Posterior cingulate gyrus (tissue), 11 donors: Measurements from ENCODE around the gene ANKRD63.
A peak's percentile ranks its signal among the peaks of the same experiment; 100 is the strongest.

Experiments
- DNase-seq, 10 donors: peaks; one replicate each; pipeline versions ENCODE4 v3.0.0 to v3.0.0-alpha.2; 2020 to 2021; ENCODE audit warnings: mixed read lengths in 3 of 10
- intact Hi-C: fragments of 100-400 bp; cut with DNase I; formaldehyde crosslinking; loops from one replicate; pipeline ENCODE4 v1.15.1; 2023

ANKRD63 gene, protein sequence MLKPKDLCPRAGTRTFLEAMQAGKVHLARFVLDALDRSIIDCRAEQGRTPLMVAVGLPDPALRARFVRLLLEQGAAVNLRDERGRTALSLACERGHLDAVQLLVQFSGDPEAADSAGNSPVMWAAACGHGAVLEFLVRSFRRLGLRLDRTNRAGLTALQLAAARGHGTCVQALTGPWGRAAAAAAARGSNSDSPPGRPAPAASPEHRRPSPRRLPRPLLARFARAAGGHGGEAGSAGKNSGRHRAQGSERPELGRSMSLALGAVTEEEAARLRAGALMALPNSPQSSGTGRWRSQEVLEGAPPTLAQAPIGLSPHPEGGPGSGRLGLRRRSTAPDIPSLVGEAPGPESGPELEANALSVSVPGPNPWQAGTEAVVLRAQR

DNA sequence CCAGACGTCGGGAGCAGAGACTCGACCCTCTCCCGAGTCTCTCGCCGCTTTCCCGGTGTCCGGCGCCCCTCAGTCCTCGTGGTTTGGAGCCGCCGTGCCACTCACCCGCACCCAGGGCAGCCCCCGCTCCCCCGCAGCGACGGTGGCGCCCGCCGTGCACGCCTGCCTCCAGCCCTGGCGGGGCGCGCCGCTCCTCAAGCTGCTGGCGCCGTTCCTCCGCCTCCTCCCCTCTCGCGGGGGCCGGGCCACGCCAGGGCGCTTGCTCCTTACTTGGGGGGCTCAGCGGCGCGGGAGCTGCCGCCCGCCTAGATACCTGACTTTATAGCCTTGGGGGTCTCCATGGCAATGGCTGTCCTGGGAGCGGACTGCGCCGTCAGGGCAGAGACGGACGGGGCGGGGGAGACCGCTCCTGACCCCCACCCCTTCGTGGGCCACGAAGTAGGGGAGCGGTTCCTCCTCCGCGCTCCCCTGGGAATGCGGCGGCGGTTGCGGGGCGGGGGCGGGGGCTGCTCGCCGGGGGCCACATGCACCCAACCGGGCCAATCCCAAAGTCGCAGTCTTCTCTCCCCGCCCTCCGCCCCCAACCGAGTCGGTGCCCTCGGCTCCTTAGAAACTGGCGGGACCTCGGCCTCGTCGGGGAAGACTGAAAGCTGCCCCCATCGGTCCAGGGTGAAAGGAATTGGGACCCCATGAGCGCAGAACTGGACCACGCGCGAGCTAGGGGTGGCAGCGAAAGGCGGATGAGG, at the start of gene ANKRD63:
TSS of gene ANKRD63 (minus strand) at position 196 of the 746 bp plus-strand sequence. CDS start 478 bp downstream, outside the sequence.
- intact Hi-C loops = no loop called here
- DNase-seq = peak in 1 of 10 donors; percentile 77

DNA sequence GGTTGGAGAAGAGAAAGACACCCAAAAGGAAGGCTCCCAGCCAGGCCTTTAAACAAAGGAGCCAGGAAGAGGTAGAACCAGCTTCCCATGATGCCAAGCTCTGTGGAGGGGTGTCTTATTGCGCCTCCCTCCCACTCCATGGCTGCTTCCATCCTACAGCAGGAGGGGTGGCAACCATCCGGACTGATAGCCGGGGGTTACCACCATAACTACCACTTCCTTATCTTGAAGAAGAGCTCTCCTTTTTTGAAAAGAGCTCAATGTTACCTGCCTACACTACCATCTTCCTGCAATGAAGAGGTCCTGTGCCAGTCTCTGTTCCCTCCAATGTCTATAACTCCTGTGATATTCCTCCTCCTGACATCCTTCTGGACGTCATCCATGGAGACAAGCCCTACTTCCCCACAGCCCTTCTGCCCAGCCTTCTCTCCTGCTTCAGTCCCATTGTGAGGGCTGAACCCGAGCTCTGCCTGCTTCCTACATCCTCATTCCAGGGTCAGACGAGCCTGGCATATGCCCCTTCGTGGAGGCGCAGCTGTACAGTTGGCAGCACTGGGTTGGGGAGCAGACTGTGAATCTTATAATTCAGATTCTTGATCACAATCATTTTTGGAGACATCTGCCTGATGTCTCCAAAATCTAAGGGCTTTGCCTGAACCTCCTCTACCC, 49.4 kb upstream of the ANKRD63 start:
- peak in 1 of 10 donors; percentile 20 for DNase-seq
- intact Hi-C loops = no loop called here

DNA sequence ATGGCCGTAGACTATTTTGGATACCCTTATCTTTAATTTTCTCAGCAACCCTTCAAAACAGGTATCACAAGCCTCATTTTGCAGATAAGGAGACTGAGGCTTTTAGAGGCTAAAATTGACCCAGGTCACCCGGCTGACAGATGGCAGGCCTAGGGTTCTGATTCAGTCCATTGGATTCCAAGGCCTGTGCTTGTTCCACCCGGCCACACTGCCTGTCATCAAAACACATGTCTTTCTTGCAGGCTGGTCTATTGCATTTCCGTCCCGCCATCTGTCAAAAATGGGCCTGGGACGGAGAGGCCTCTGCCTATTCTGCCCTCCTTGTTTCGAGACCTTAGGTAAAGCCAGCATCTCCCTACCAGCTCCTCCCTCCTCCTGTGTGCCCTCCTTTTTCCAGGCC, 48.8 kb upstream of the ANKRD63 start:
- intact Hi-C loops = no loop called here
- DNase-seq = peak in 1 of 10 donors; percentile 35

DNA sequence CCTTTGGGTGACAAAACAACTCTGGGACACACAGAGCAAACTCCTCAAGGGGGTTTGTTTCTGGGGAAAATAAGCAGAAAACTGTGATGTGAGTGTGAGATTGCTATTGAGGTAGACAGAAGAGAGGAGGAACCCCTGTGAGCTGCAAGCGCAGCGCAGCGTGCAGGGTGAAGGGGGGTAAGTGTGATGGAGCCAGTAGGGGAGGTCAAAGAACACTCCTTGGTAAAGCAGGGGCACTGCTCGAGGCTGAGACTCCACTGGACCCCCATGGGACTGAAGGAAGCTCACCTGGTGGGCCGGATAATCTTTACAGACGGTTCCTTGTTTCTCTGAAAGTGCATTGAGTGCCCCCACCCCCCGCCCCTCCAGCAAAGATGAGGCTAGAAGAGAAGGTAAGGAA, 48.2 kb upstream of the ANKRD63 start:
- intact Hi-C loops = no loop called here
- peak in 2 of 10 donors; percentile 10 to 37 for DNase-seq

DNA sequence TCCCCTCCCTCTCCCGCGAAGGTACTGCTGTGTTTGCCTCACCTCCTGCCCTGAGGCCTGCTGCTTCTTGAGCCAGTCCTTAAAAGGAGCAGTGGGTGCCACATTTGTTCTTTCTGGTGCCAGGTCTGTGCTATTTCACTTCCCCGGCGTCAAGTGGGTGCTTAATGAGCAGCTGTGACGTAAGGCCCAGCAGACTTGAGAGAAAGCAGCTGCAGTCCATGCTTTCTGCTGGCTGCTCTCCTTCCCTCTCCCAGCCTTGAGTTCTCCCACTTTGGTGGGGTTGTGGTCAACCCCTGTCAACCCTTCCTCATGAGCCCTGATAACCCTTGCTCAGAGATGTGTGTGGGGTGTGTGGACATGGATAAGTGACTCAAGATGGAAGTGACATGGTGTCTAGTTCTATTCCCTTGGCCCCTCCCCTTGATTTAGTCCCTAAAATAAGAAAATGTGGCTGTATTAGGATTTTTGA, 47.5 kb upstream of the ANKRD63 start:
- peak in 2 of 10 donors; percentile 14 to 62 for DNase-seq
- intact Hi-C loops = no loop called here

DNA sequence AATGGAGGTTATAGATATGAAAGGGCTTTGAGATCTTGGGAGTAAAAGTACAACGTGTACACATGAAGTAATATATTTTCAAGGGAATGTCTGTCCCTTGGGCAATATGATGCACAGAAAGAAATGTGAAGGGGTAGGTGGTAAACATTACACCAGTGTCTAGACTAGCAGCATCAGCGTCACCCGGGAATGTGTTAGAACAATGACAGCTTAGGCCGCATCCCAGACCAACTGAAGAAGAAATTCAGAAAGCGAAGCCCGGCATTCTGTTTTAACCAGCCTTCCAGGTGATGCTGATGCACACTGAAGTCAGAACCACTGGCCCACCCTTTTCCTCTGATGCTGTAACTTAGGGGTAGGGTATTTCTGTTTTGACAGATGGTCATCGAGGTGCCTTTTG, 46.9 kb upstream of the ANKRD63 start:
- peak in 1 of 10 donors; percentile 39 for DNase-seq
- intact Hi-C loops = no loop called here

DNA sequence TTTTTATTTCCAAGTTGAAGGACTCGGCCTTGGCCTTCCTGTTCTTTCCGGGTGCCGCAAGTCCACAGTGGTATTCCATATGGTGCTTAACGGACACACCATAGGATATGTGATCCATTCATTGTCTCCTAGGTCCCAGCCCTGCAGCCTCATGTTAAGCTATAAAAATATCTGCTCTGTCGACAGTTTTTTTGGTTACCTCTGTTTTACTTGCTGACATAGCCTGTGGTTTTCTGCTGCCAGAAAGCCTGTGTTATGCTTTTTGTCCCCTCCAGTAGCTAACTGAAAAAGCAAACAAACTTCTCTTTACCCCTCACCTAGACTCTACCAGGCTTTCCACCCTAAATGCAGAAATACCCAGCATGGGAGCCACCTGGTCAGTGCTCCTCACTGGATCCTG, 45.9 kb upstream of the ANKRD63 start:
- no peak for DNase-seq
- intact Hi-C loops = no loop called here

DNA sequence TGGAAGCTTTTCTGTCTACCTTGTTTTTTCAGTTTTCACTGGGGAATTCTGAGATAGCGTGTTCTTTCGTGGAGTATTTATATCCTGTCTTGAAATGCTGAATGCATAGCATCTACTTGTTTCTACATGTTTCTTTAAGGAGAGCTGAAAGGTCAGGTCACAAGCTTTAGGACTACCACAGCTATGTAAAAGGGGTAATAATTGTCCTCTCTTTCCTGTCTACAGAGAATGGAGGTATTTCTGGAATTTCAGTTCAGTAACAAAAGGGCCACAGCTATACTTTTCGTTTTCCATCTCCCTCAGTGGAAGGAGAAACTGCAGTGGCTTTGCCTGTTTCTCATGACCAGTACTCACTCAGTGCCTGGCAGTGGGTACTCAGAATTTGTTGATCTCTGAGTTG, 45.3 kb upstream of the ANKRD63 start:
- no peak for DNase-seq
- intact Hi-C loops = no loop called here

DNA sequence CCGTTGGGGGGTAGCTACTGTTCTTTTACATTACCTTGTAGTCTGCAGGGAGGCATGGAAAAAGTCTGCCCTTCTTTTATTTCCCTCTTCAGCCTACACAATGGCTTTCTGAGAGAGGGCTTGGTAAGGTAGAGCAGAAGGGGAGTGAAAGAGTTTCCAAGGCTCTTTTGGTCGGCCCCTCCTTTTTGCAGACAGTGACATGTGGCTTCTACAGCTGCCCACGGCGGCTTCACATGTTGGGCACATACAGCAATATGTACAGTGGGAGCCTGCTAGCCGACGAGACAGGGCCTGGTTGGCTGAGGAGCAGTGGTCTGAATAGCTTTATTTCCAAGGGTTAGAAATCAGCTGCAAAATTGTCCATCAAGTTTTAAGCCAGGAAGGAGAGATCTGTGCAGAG, 44.6 kb upstream of the ANKRD63 start:
- intact Hi-C loops = no loop called here
- peak in 2 of 10 donors; percentile 68 to 77 for DNase-seq

DNA sequence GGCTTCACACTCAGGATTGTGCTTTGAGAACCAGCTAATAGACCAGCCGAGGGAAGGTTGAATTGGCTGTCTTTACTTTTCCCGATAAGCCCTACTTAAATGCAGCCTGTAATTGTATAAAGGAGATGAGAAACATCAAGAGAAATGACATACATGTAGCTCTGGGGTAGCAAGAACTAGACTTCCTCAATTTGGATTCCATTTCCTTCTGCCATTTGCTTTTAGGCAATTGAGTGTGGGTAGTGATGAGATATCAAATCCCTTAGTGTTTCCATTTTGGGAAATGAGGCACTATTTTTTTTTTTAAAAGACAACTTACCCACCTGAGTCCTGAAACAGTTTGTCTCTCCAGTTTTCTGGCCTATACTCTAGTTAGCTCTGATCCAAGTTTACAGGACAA, 42.8 kb upstream of the ANKRD63 start:
- intact Hi-C loops = no loop called here
- DNase-seq = no peak

DNA sequence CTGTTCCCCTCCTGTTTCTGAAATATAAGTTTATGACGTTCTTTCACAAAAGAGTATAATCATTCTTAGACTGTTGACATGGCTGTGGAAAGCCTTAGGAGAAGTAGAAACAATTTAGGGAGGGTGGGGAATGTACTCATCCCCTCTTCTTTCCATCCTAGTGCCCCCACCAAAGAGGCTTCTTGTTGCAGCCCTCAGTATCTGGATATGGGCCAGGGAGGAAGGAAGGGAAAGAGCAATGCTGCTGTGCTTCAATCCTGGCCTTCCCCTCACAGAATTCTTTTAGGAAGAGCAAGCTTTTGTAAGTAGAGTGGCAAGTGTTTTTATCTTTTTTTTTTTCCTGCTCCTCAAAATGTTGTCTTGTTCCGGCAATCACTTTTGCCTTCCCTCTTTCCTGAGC, 42.3 kb upstream of the ANKRD63 start:
- intact Hi-C loops = no loop called here
- peak in 1 of 10 donors; percentile 8 for DNase-seq

DNA sequence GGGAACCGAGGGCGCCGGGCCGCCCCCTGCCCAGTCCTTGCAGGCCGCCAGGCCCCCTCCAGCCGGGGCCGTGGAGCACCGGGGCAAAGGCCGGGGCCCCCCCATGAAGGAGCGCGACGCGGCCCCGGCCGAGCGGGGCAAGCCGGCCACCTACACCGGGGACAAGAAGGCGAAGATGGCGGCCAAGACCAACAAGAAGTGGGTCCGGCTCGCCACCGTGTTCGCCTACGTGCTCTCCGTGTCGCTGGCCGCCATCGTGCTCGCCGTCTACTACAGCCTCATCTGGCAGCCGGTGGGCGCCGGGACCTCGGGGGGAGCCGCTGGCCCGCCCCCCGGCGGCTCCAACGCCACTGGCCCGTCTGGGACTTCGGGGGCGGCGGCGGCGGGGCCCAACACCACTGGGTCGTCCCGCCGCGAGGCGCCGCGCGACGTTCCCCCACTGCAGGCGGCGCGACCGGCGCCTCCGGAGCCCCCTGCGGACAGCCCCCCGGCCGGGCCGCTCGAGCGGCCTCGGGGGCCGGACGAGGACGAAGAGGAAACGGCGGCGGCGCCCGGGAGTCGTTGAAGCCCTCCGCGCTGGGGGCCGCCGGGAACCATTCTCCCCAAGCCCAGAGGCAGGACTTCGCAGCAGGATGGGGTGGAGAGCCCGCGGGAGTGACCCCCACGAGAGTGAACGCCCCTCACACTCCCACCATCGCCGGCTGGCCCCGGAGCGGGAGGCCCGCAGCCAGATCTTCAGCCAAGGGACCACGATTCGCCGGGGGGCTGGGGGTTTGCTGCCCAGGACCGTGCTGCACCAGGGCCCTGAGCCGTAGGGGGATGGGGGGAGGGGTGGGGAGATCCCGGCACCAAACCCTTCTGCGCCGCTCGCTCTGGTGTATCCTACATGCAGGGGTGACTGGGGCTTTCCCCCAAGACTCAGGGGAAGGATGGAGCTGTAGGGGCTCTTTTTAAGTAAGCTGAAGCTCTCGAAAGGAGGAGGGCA, 41.4 kb upstream of the ANKRD63 start:
- peak in 2 of 10 donors; percentile 73 to 85 for DNase-seq
- intact Hi-C loops = loop anchor here (1.0 to 5.0 kb wide), 3 partner anchors 15 to 98 kb away; no protein-coding TSS in a partner anchor

DNA sequence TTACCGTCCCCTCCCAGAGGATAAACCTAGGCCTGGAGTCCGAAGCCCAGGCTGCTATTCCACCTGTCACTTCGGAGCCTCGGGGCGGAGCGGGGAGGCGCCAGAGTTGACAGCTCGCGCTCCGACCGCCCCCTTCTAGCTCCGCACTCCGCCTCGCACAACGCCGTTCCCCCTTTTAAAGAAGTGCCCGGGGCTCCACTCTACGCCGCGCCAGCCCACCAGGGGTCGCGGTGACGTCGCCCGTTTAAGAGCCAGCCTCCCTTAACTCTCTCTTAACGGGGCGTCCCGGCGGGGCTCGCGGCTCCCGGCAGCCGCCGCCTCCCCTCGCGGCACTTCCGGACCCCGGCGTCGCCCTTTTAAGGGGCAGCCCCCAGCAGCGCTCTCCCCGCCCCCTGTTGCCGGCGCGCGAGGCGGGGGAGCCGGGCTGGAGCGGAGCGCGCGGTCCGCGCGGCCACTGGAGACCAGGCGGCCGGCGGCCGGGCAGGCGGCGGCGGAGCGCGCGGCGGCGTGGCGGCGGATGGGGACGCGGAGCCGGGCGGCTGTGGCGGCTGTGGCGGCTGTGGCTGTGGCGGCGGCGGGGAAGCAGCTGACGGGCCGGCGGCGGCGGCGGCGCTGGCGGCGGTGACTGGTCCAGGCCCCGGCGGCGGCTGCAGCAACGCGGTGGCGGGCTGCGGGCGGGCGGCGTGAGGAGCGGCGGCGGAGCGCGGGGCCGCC, 40.5 kb upstream of the ANKRD63 start, which contains the start of gene INAFM2:
TSS of gene INAFM2 (plus strand) at position 454 of the 714 bp plus-strand sequence. CDS start 364 bp downstream, outside the sequence.
- intact Hi-C loops = loop anchor here (1.0 to 5.0 kb wide), 3 partner anchors 15 to 99 kb away; no protein-coding TSS in a partner anchor
- DNase-seq = peak; percentile 67 to 97 (median 85)

DNA sequence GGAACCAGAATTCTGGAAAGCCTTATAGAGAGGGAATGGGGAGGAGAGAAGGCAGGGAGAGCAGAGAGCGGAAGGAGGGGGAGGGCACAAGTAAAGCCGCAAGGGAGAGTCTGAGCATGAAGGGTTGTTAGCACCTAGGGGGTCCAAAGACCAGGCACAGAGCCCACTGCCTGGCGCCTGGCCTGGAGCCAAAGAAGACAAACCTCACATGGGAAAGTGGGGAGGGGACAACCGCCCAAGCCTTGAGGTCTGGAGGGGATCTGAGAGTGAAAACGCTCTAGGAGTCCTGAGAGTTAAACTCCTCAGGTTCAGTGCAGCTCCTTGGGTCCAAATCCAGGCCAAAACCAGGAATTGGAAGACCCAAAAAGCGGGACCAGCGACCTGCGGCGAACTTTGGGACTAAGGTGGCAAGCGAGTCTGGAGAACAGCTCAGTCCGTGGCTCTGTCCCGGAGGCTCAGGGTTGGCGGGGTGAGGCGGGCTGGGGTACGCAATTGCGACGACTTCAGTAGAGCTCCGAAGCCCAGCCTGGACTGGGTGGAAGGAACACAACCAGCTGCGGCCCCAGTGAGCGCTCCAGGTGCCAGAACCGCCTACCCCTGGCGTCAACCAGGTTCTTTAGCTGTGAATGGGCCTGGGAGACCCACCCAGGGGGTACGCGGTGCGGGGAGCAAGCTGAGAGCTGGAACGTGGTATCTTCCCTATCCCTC, 39.8 kb upstream of the ANKRD63 start:
- intact Hi-C loops = loop anchor here (1.0 to 5.0 kb wide), 3 partner anchors 16 to 100 kb away; no protein-coding TSS in a partner anchor

DNA sequence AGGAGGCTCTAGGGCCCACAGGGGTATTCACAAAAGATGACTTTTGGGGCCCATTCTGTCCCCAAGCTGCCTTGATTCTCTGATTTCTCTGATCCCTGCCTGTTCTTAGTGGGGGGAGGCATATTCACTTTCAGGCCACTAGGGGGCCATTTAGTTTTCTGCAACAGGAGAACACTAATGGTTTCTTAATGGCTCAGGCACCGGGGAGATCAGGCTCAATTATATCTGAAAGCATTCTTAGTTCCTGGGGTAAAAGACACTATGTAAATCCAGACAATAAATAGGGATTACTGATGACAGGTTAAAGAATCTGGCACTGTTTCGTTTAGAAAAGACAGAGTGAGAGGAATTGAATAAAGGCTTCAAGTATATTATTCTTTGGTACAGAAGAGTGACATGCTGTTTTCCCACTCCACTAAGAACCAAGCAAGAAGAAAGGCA, 38.1 kb upstream of the ANKRD63 start:
- intact Hi-C loops = loop anchor here (5.0 kb wide), 1 partner anchor 46 kb away; no protein-coding TSS in a partner anchor
- DNase-seq = peak in 5 of 10 donors; percentile 57 to 74 (median 63)

More for the DNA sequence above, 39.8 kb upstream of the ANKRD63 start:
- DNase-seq = peak in 2 of 10 donors; percentile 74 to 83

DNA sequence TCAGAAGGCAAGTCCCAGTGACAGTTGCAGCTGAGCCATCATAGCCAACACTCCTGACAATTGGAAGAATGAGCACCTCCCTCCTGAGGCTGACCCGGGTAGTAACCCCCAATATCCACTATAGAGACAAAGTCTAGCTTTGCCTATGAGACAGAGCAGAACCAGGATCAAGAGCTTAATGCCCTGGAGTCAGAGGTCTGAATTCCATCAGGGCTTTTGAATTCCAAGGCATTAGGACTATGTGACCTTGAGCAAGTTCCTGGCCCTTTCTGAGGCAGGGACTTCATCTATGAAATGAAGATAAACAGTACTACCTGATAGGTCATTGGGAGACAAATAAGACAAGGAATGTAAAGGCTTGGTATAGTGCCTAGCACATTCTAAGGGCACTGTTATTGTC, 37.5 kb upstream of the ANKRD63 start:
- intact Hi-C loops = loop anchor here (5.0 kb wide), 1 partner anchor 47 kb away; no protein-coding TSS in a partner anchor
- DNase-seq = peak in 2 of 10 donors; percentile 11 to 45

DNA sequence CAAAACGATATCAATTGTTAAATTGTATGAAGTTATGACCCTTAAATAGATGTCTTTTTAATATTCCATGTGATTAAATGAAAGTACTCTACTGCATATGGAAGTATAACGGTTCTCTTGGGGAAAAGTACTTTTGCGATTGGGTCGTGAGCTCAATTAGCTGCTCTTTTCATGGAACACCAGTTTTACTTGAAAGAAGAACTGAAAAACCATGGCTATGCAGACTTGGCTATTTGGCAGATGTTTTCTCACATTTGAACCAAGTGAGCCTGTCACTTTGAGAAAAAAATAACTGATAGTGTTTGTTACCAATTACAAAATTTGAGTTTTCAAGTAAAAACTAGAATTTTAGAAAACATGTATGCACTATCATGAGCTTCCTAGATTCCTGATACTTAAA, 34.7 kb upstream of the ANKRD63 start:
- no peak for DNase-seq

DNA sequence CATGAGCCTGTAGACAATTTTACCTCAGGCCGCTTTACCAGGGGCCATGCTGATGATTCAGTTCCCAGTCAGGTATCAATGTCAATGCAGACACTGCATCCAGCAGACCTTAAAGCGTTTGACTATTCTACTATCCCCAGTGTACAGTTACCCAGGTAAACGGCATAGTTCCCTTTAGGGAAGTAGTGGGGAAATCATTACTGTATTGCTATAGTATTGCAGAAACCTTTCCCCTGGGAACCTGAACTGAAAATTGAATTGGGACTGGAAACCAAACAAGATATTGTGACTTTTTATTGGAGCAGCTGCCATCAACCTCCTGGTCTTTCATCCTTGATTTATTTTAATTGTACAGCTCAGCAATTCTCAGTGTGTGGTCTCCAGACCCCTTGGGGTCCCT, 34.1 kb upstream of the ANKRD63 start:
- intact Hi-C loops = no loop called here
- peak in 1 of 10 donors; percentile 8 for DNase-seq

More for the DNA sequence above, 34.7 kb upstream of the ANKRD63 start:
- intact Hi-C loops = no loop called here
